GF-D8 (cell line): Measurements from ENCODE around the gene C15orf40.
"Not testable (repeated sequence)": the region's sequence is repeated elsewhere in the genome, so short reads cannot be mapped to it uniquely, and the experiment has no call there.

ENCODE experiments used
- DNase-seq: peaks from one replicate; lab custom pipeline; 2025; lab: John Stamatoyannopoulos, UW

The C15orf40 gene

DNA sequence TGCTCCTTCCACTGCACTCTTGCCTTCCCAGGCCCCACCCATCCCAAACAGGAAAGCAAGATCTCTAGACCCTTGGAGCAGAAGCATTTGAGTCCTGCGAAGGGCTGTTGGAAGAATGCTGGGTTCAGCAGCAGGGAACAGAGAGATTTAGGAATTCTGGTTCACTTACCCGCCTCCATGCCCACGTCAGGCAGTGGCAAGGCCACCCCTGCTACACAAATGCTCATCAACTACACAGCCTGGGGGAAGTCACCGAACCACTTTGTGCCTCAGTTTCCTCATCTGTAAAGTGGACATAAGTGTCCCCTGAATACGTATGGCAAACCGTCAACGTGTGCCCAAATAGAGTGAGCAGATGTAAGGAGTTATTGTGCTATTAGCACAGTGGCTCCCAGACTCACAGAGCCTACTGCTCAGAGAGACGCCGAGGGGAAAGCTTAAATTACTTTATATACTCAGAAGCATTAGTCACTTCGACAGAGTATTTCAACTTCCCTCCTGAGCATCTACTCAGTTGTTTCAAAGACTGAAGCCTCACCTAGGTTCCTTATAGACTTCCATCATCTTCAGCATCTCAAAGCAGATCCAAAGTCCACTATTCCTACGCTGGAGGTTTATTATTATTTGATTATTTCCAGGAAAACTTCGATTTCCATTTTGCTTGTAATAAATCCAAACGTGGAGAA lies 59.8 kb downstream of the C15orf40 start:
- no peak for DNase-seq

DNA sequence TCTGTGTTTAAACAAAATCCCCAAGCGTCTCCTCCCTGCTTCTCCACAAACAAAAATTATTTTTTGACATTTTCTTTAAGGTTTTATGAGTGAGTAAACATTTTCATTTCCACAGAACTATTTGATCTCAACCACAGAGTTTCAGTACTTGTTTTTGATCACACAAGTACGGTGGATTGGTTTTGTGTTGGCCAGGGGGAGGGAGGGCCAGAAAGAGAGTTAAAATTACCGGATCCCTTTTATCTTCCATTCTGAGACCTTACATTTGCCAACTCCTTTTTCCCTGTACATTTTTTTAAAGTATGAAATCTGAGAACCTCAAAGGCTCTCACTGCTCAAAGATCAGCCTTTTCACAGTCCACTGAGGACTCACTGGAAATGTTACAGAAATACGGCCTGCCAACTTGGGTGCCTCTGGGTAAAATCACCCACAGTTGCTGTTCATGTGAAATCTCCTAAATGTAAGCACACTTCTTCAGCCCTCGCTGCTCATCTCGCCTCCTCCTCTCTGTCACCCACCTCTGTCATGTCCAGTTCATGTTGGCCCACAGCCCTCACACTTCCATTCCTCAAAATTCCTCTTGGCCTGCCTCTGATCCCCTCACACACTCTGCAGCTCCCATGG lies 60.6 kb downstream of the C15orf40 start:
- DNase-seq = no peak

DNA sequence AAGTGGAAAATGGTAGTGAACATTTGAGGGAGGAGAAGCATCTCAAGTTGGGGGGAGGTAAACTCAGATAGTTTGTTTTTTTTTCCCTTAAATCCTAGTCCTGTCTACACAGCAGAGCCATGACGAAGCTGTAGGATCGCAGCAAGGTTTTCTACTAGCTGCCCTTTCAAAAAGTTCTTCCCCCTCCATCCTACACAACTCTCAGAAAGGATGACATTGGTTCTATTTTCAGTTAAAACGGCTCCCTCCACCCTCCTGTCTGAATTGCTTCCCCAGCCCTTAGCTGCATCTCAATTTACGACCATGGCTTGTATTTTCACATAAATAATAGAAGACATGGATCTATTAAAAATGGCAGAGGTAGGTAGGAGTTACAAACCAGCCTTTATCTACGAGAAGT lies 61.1 kb downstream of the C15orf40 start:
- no peak for DNase-seq

DNA sequence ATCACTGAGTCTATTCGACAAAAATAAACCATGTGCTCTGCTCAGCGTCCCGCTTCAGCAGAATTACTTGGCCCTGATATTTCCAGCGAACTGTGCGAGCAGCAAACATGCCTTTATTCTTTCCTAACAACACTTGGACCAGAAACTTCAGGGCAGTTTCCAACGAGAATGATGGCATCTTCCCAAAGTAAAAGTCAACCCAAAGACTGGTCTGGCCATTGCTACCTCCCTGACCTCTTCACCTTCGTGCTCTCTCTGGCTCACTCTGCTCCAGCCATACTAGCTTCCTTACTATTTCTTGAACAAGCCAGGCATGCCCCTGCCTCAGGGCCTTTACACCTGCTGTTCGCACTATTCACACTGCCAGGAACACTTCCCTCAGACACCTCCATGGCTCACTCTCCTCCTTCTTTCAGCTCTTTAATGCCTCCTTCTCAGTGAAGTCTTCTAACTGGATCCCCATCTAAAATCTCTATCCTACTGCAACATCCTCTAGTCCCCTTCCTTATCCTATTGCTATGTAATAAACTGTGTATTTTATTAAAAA lies 65.2 kb downstream of the C15orf40 start:
- no peak for DNase-seq

DNA sequence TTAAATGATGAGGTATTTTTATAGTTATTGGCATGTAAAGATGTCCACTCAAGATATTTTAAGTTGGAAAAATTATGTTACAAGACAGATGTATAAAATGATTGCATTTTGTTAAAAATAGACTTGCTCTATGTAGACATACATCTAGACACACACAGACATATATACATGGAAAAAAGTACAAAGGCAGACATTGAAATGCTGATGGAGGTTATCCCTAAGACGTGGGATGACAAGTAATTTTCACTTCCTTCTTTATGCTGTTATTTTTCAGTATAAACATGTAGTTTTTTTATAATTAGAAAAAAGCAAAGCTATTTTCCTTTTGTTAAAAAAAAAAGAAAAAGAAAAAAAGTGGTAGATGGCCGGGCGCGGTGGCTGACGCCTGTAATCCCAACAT lies 66.1 kb downstream of the C15orf40 start:
- no peak for DNase-seq

DNA sequence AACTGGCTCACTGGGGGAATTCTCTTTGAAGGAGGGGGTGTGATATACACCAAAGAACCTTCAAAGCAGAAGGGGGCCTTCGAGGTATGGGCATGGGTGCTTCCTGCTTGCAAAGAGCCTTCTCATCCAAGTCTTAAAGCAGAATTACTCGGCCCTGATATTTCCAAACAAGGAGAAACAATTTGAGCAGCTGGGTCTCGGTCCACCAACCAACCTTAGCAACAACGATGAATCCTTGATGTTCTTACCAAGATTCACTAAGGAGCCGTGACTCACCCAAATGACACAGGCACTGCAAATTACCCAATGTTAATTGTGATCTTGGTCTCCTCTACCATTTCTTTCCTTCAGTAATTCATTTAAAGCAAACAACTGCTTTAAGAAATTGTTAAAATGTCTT lies 66.6 kb downstream of the C15orf40 start:
- no peak for DNase-seq

DNA sequence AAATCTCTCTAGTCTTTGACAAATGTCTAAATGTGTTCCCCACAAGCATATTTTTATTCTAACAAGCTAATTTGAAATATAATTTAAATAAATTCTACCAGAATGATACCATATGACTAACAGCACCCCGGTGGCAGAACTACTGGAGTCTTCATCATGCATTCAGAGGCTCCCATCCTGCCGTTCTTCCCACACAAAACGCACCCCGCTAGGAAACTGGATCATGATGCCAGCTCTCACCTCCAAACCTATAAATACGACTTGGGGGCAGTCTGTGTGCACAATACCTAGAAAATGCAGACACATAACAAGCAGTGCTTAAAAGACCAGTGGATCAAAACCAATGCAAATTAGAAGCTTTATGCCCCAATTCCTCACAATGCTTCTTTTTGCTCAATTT lies 67.4 kb downstream of the C15orf40 start:
- no peak for DNase-seq

DNA sequence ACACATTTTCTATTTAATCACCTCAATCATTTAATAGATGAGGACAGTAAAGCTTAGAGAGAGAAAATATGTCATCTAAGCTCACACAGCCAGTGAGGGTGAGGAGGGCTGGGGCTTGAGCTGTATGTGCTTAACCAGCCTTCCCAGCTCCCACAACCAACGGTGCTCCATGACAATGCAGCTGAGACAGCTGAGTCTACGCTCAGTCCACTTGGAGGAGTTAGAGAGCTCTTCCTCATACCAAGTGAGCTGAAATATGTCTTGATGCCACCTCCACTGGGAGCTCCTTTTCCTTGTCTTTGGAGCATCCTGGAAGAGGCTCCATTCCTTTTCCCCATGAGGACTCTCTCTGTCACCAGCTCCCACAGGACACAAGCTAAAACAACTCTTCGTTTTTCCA lies 68.3 kb downstream of the C15orf40 start:
- DNase-seq = no peak

DNA sequence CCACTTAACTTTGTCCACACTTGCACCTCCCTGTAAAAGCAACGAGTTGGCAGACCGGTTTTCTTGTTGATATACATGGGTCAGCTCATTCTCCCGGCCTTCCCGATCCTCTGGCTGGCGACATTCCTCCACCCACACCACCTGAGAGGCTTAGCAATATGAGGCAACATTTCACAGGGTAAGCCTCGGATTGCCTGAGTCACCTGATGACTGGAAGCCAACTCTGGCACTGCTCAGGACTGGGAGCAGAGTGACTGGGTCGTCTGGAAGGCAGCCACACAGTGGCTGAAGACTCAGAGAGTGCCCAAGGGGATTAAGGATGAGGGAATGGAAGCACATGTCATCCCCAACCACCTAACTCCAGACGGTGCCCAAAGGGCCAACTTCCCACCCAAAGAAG lies 68.7 kb downstream of the C15orf40 start:
- DNase-seq = no peak

DNA sequence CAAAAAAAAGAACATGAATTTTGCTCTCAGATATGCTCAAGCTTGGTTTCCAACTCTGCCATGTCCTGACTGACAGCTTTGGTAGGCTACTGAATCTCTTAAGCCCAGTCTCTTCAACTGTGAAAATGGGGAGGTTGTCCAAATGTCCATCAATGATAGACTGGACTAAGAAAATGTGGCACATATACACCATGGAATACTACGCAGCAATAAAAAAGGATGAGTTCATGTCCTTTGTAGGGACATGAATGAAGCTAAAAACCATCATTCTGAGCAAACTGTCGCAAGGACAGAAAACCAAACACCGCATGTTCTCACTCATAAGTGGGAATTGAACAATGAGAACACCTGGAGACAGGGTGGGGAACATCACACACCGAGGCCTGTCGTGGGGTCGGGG lies 71.8 kb downstream of the C15orf40 start:
- not testable (repeated sequence) for DNase-seq
